22Rv1 (cell line): ENCODE data around the gene NUP160.

Experiments used
- H3K27ac ChIP-seq: fragments of 450-650 bp; 2 replicates; pipeline ENCODE4 v1.5.1; 2017
- ZFX ChIP-seq: fragments of 450-650 bp; IDR thresholded peaks from 2 replicates; pipeline ENCODE4 v1.6.1; 2017; ENCODE audit warnings: antibody characterized with exemption, borderline replicate concordance
- TF ChIP-seq, protein P1 (sequence below): fragments of 450-650 bp; IDR thresholded peaks from 2 replicates; pipeline ENCODE4 v1.5.1; 2017; ENCODE audit warnings: mild to moderate bottlenecking

NUP160 gene

DNA sequence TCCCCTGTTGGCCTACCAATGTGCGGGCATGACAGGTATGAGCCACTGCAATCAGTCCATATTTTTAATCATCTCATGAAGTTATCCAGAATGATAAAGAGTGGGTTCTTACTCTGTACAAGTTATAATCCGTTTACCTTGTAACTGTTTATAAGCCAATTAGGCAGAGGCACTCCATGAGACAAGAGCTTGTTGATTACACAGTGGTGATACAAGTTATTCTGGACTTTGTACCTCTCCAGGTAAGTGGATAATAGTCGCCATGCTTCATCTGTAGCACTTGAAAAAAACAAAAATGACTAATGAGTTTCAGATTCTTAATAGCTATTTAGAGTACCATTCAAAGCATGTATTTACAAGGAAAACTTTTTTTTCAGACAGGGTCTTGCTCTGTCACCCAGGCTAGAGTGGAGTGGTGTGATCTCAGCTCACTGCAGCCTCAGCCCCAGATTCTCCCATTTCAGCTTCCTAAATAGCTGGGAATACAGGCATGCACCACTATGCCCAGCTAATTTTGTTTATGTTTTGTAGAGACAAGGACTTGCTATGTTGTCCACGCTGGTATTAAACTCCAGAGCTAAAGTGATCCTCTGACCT lies 63.3 kb downstream of the NUP160 start:
- TF ChIP-seq, protein P1, sequence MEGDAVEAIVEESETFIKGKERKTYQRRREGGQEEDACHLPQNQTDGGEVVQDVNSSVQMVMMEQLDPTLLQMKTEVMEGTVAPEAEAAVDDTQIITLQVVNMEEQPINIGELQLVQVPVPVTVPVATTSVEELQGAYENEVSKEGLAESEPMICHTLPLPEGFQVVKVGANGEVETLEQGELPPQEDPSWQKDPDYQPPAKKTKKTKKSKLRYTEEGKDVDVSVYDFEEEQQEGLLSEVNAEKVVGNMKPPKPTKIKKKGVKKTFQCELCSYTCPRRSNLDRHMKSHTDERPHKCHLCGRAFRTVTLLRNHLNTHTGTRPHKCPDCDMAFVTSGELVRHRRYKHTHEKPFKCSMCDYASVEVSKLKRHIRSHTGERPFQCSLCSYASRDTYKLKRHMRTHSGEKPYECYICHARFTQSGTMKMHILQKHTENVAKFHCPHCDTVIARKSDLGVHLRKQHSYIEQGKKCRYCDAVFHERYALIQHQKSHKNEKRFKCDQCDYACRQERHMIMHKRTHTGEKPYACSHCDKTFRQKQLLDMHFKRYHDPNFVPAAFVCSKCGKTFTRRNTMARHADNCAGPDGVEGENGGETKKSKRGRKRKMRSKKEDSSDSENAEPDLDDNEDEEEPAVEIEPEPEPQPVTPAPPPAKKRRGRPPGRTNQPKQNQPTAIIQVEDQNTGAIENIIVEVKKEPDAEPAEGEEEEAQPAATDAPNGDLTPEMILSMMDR: no peak
- TF ChIP-seq ZFX: no peak

DNA sequence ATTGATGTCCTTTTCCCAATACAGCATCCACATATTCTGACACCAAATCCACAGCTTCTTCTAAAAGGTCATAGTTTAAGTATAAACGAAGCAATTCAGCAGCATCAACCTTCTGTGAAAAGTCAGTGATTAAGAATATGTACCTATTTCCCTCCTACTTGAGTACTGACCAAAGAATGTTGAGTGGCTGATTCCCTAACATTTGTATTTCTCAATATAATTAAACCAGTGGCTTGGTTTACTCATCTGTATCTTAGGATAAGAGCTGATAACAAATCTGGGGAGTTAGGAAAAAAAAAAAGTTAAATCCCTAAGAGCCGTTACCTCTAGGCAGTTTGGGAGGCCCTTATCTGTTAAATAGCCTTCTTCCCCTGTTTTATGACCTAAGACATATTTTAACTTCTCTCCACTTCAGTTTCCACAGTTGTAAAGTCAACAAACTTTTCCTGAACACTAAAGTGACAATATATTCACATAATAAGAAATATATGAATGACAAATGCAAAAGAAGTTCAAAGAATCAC lies 65.0 kb downstream of the NUP160 start:
- TF ChIP-seq, protein P1: no peak
- TF ChIP-seq ZFX: no peak
- no peak overlapping the region for H3K27ac ChIP-seq

More for the DNA sequence above, 63.3 kb downstream of the NUP160 start:
- peak overlapping the region; percentile 54 for H3K27ac ChIP-seq

DNA sequence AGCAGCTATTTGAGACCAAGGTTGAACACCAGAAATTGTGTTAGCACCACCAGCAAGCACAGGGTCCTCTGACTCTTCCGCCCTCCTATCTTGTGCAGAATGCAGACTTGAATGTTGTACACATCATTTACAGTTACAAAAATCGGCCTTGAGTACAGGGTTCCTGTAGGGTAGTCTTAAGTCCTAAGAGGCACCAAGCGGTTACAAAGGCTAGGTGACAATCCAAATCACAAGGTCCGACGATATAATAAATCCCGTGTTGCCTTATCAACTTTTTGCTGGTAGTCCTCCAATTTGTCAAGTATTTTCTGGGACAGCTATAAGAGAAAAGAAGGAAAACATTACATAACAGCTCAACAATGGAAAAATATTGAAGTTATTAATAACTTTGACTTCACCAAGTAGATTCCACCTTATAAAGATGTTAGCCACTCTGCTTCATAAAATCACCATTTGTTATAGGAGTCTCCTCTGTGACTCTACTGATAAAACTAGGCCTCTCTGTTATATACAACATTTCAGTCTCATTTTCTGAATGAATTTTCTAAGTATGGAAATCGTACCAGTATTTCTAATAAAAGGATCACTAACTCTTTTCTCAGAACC lies 69.2 kb downstream of the NUP160 start:
- TF ChIP-seq ZFX: no peak
- H3K27ac ChIP-seq: no peak overlapping the region

DNA sequence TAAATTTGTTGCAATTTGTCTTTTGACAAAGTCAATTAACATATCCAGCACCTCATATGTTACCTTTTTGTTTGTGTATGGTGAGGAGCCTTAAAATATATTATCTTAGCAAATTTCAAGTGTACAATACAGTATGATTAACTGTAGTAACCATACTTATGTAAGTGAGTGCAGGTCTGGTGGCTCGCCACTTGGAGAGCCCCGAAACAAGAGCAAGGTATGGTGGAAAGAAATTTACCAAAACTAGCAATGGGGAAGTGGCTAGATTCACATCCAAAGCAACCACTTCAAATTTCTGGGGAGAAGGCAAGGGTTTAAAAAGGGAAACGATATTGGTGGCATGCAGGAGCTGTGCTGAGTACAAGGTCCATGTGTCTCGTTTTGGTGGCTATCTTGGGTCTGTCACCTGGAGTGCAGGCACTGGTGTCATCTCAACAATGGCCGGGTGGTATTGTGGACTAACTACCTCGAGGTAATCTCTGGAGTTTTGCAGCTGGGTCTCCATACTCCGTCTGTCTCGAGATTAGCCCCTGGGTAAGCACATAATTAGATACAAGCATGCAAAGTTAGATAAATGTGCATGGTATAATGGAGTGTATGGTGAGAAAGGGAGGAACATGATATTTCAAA lies 72.8 kb downstream of the NUP160 start:
- TF ChIP-seq, protein P1: no peak
- TF ChIP-seq ZFX: no peak
- H3K27ac ChIP-seq: no peak overlapping the region

DNA sequence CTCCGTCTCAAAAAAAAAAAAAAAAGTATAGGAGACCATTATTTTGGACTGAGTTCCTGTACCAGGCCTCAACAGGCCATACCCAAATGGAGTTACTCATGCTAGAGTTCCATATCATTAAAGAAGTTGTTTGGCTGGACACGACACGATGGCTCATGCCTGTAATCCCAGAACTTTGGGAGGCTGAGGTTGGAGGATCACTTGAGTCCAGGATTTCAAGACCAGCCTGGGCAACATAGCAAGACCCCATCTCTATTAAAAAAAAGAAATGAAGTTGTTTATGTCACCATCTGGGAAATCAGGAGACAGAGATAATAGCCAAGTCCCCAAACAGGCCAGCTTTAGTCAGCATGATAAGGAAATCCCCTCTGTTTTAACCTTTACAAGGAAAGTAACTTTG lies 74.3 kb downstream of the NUP160 start:
- TF ChIP-seq ZFX: no peak
- TF ChIP-seq, protein P1: no peak

DNA sequence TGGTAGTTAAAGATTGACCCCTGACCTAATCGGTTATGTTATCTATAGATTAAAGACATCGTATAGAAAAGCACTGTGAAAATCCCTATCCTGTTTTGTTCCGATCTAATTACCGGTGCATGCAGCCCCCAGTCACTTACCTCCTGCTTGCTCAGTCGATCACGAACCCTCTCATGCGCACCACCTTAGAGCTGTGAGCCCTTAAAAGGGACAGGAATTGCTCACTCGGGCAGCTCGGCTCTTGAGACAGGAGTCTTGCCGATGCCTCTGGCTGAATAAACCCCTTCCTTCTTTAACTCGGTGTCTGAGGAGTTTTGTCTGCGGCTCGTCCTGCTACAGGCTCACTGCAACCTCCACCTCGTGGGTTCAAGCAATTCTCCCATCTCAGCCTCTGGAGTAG lies 78.6 kb downstream of the NUP160 start:
- peak overlapping the region; percentile 100; the same call in 1 of the 2 replicates for H3K27ac ChIP-seq

More for the DNA sequence above, 74.3 kb downstream of the NUP160 start:
- no peak overlapping the region for H3K27ac ChIP-seq

DNA sequence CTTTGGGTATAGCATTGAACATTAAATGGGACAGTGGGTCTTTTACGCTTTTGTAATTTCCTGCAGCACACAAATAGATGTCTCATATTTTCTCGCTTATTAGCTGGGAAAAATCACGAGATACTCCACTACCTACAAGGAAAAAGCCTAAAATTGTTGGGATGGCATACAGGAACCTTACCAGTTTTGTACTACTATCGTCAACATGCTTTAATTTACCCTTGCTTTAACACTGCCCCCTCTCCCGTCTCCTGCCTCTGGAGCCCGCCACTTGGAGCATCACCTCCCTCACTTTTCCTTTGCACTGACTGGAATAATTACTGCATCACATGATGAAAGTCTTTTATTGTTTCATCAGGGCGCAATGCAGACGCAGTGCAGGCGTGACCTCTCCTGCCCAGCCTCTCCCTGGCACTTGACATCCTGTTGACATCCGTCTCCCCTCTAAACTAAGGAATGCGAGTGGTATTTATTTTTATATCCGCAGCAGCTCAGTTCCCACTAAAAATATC lies 80.0 kb downstream of the NUP160 start:
- H3K27ac ChIP-seq: peak overlapping the region; percentile 100
- TF ChIP-seq, protein P1: no peak
- no peak for TF ChIP-seq ZFX

DNA sequence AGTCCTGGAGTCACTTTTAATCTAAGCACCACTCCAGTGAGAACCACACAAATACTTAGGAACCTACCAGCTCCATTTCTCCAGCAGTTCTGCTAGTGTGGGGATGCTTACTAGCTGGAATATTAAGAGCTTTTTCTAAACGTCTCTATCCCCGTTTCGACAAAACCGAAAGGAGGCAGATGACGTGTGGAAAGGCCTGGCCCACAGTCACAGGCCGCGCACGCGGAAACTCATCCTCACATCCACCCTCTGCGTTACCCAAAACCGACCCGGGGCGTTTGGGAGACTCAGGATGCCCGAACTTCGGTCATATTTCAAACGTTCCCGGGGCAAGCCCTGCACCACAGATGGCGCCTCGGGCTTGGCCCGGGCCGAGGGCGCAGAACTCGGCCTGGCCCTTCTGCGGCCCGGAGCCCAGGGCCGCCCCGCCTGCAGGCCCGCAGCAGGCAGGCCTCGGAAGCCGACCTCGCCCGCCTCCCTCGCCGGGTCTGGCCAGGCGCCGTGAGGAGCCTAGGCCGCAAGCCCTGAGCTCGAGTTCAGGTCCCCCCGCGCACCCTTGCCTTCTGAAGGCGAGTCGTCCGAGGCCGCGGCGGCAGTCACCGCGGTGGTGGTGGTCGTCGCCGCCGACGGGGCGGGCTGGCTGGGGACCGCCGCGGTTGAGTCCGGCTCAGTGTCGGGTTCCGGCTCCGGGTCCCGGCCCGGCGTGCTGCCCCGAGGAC lies 81.5 kb downstream of the NUP160 start:
- peak; percentile 78; the same call in 1 of the 2 replicates for TF ChIP-seq ZFX
- TF ChIP-seq, protein P1: no peak
- H3K27ac ChIP-seq: peak overlapping the region; percentile 100
